ENCODE results near the gene BTLA. TPM values are rescaled to one million over a fixed set of nuclear protein-coding genes. Genes with fewer than 3 reads are reported as not detected.

The BTLA gene
- total RNA-seq, 1 donor from 2014 or later, result not detected

DNA sequence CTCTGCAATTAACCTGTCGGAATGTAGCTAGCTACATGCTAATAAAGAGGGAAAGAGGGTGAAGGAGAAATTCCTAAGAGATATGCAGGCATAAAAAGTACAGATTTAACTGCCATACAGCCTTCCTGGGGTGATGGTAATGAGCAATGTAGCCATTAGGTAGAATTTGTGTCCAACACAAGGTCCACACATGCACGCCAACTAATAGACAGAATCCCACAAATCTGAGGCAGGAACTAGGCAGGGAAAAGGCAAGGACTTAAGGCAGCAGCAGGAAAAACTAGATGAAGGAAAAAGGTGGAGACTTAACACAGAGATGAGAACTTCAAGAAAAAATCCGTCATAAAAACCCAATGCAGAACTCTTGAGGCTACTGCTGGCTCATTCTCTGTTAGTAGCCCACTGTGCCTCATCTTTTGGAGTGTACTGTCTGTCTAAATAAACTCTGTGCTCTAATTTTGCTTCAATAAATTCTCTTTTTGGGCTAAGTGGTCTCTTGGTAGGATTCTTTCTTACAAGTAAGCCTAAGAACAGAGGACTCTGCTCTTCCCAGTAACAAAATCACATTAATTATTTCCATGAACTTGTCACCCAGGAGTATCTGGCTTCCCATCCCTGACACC is 81.5 kb downstream of the BTLA start:
- DNase-seq, result no peak
- peaks cover 5% of the 10 kb centered on the region for H3K9me3 Mint-ChIP-seq (ENCODE audit: unreplicated experiment)
- no peak overlapping the region for H3K27ac Mint-ChIP-seq (ENCODE audit: unreplicated experiment)
- H3K27me3 Mint-ChIP-seq (ENCODE audit: unreplicated experiment), result peaks cover 3% of the 10 kb centered on the region
- no peaks in the 10 kb centered on the region for H3K4me1 Mint-ChIP-seq (ENCODE audit: low read depth, unreplicated experiment)
- TF ChIP-seq, protein P1, sequence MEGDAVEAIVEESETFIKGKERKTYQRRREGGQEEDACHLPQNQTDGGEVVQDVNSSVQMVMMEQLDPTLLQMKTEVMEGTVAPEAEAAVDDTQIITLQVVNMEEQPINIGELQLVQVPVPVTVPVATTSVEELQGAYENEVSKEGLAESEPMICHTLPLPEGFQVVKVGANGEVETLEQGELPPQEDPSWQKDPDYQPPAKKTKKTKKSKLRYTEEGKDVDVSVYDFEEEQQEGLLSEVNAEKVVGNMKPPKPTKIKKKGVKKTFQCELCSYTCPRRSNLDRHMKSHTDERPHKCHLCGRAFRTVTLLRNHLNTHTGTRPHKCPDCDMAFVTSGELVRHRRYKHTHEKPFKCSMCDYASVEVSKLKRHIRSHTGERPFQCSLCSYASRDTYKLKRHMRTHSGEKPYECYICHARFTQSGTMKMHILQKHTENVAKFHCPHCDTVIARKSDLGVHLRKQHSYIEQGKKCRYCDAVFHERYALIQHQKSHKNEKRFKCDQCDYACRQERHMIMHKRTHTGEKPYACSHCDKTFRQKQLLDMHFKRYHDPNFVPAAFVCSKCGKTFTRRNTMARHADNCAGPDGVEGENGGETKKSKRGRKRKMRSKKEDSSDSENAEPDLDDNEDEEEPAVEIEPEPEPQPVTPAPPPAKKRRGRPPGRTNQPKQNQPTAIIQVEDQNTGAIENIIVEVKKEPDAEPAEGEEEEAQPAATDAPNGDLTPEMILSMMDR (IDR thresholded peaks at IDR 0.05; ENCODE audit: partially characterized antibody, unreplicated experiment), result no peak
- no peaks in the 10 kb centered on the region for H3K36me3 Mint-ChIP-seq (ENCODE audit: unreplicated experiment)
- no peak overlapping the region for H3K4me3 Mint-ChIP-seq (ENCODE audit: unreplicated experiment)

GRCh38 chr3:112416391-112417212 is 82.7 kb downstream of the BTLA start:
- H3K36me3 Mint-ChIP-seq (ENCODE audit: unreplicated experiment), result no peaks in the 10 kb centered on the region
- no peaks in the 10 kb centered on the region for H3K4me1 Mint-ChIP-seq (ENCODE audit: low read depth, unreplicated experiment)
- peaks cover 5% of the 10 kb centered on the region for H3K9me3 Mint-ChIP-seq (ENCODE audit: unreplicated experiment)
- H3K27me3 Mint-ChIP-seq (ENCODE audit: unreplicated experiment), result no peaks in the 10 kb centered on the region
- no peak for DNase-seq
- H3K4me3 Mint-ChIP-seq (ENCODE audit: unreplicated experiment), result no peak overlapping the region
- TF ChIP-seq, protein P1 (IDR thresholded peaks at IDR 0.05; ENCODE audit: partially characterized antibody, unreplicated experiment), result no peak
- no peak overlapping the region for H3K27ac Mint-ChIP-seq (ENCODE audit: unreplicated experiment)

GRCh38 chr3:112415390-112415789 is 83.9 kb downstream of the BTLA start:
- DNase-seq, result no peak
- TF ChIP-seq, protein P1 (IDR thresholded peaks at IDR 0.05; ENCODE audit: partially characterized antibody, unreplicated experiment), result no peak
- Mint-ChIP-seq H3K9me3 (ENCODE audit: unreplicated experiment) (peaks cover 3% of the 10 kb centered on the region), H3K27me3 (ENCODE audit: unreplicated experiment) (no peaks in the 10 kb centered on the region), H3K36me3 (ENCODE audit: unreplicated experiment) (no peaks in the 10 kb centered on the region), H3K4me3 (ENCODE audit: unreplicated experiment) (no peak overlapping the region), H3K27ac (ENCODE audit: unreplicated experiment) (no peak overlapping the region), H3K4me1 (ENCODE audit: low read depth, unreplicated experiment) (no peaks in the 10 kb centered on the region)

Other genes with a start within 250 kb of the BTLA start
- gene SLC9C1, start 205.3 kb downstream of the BTLA start, total RNA-seq (ENCODE audit: unreplicated experiment), result not detected
- gene CD200, start 166.3 kb downstream of the BTLA start, total RNA-seq (ENCODE audit: unreplicated experiment), result 67.9 TPM
- gene ATG3, start 62.5 kb upstream of the BTLA start, total RNA-seq (ENCODE audit: unreplicated experiment), result 33.6 TPM
- gene SLC35A5, start 62.6 kb upstream of the BTLA start, total RNA-seq (ENCODE audit: unreplicated experiment), result 35.3 TPM
- gene CCDC80, start 141.7 kb upstream of the BTLA start, total RNA-seq (ENCODE audit: unreplicated experiment), result 0.86 TPM

Data from glutamatergic neuron (in vitro differentiated cells).